ENCODE measurements around the gene VPS13C. TPM values are rescaled to one million over a fixed set of nuclear protein-coding genes. Genes with fewer than 3 reads are reported as not detected.

Gene VPS13C
- total RNA-seq, 1 donor from 2014 or later, result 32.9 TPM

- intact Hi-C loops (cut with micrococcal nuclease), result no loop called here
- Histone ChIP-seq H3K36me3 (no peaks in the 10 kb centered on the region), H3K9me3 (replicated peaks) (no peaks in the 10 kb centered on the region), H3K4me3 (no peak overlapping the region), H3K27ac (replicated peaks) (no peak overlapping the region), H3K27me3 (ENCODE audit: low read depth) (peaks cover 35% of the 10 kb centered on the region), H3K4me1 (no peaks in the 10 kb centered on the region)
- no peak for DNase-seq
- no peak for TF ChIP-seq CTCF (IDR thresholded peaks at IDR 0.05; ENCODE audit: borderline replicate concordance)
Measured at GRCh38 chr15:61828860-61829513, 231.3 kb downstream of the VPS13C start.

GRCh38 chr15:61828008-61828407 lies 232.2 kb downstream of the VPS13C start:
- Histone ChIP-seq H3K4me1 (no peaks in the 10 kb centered on the region), H3K27ac (replicated peaks) (no peak overlapping the region), H3K27me3 (ENCODE audit: low read depth) (peaks cover 35% of the 10 kb centered on the region), H3K4me3 (no peak overlapping the region), H3K9me3 (replicated peaks) (no peaks in the 10 kb centered on the region), H3K36me3 (no peaks in the 10 kb centered on the region)
- TF ChIP-seq CTCF (IDR thresholded peaks at IDR 0.05; ENCODE audit: borderline replicate concordance), result no peak
- DNase-seq, result no peak
- intact Hi-C loops (cut with micrococcal nuclease), result no loop called here

- H3K36me3 ChIP-seq, result no peaks in the 10 kb centered on the region
- H3K9me3 ChIP-seq (replicated peaks), result no peaks in the 10 kb centered on the region
- H3K27ac ChIP-seq (replicated peaks), result no peak overlapping the region
- no peak for TF ChIP-seq CTCF (IDR thresholded peaks at IDR 0.05; ENCODE audit: borderline replicate concordance)
- no peak overlapping the region for H3K4me3 ChIP-seq
- H3K27me3 ChIP-seq (ENCODE audit: low read depth), result peaks cover 35% of the 10 kb centered on the region
- DNase-seq, result no peak
- intact Hi-C loops (cut with micrococcal nuclease), result no loop called here
- no peaks in the 10 kb centered on the region for H3K4me1 ChIP-seq
Measured at GRCh38 chr15:61827131-61827530, 233.1 kb downstream of the VPS13C start.

- Histone ChIP-seq H3K27me3 (ENCODE audit: low read depth) (peaks cover 55% of the 10 kb centered on the region), H3K9me3 (replicated peaks) (no peaks in the 10 kb centered on the region), H3K4me3 (no peak overlapping the region), H3K36me3 (no peaks in the 10 kb centered on the region), H3K4me1 (no peaks in the 10 kb centered on the region), H3K27ac (replicated peaks) (no peak overlapping the region)
- no peak for TF ChIP-seq CTCF (IDR thresholded peaks at IDR 0.05; ENCODE audit: borderline replicate concordance)
- intact Hi-C loops (cut with micrococcal nuclease), result no loop called here
- DNase-seq, result no peak
Measured at GRCh38 chr15:61824291-61824690, 236.0 kb downstream of the VPS13C start.

- intact Hi-C loops (cut with micrococcal nuclease), result no loop called here
- Histone ChIP-seq H3K36me3 (no peaks in the 10 kb centered on the region), H3K4me3 (no peak overlapping the region), H3K27me3 (ENCODE audit: low read depth) (peaks cover 58% of the 10 kb centered on the region), H3K9me3 (replicated peaks) (no peaks in the 10 kb centered on the region), H3K27ac (replicated peaks) (no peak overlapping the region), H3K4me1 (no peaks in the 10 kb centered on the region)
- no peak for TF ChIP-seq CTCF (IDR thresholded peaks at IDR 0.05; ENCODE audit: borderline replicate concordance)
- no peak for DNase-seq
Measured at GRCh38 chr15:61822511-61822910, 237.7 kb downstream of the VPS13C start.
